HepG2 (cell line): ENCODE results near the gene TMEM39A.

Source experiments
- POLR2A ChIP-seq, 2 experiments: IDR thresholded peaks; 2 replicates each; pipeline ENCODE4 v1.6.1; 2011; ENCODE audit warnings: low read depth in 2 of 2, low read length in 2 of 2, mild to moderate bottlenecking in 1 of 2, moderate library complexity in 1 of 2; ENCODE audit not compliant: insufficient read depth in 1 of 2
- SMC3 ChIP-seq: IDR thresholded peaks from 2 replicates; pipeline ENCODE4 v1.6.1; 2011; ENCODE audit warnings: low read length, improper control_type of control experiment
- SP140L ChIP-seq: sonication (generic); formaldehyde crosslinking; IDR thresholded peaks from 2 replicates; pipeline ENCODE4 v1.4.0; 2020; ENCODE audit warnings: missing genetic modification reagents, borderline replicate concordance
- STAT5B ChIP-seq: sonication (generic); formaldehyde crosslinking; IDR thresholded peaks from 2 replicates; pipeline ENCODE4 v1.4.0; 2020; ENCODE audit warnings: missing genetic modification reagents
- ZNF224 ChIP-seq: sonication (generic); formaldehyde crosslinking; IDR thresholded peaks from 2 replicates; pipeline ENCODE4 v1.5.0; 2020; ENCODE audit warnings: mild to moderate bottlenecking, missing genetic modification reagents
- ZNF563 ChIP-seq: sonication (generic); formaldehyde crosslinking; IDR thresholded peaks from 2 replicates; pipeline ENCODE4 v1.8.0; 2022; ENCODE audit warnings: mild to moderate bottlenecking, moderate library complexity, missing genetic modification reagents
- TF ChIP-seq, protein P1 (sequence below): IDR thresholded peaks from 2 replicates; pipeline ENCODE4 v1.6.1; 2018; ENCODE audit warnings: missing genetic modification reagents, mild to moderate bottlenecking, missing compliant biosample characterization
- TF ChIP-seq, protein P2 (sequence below): sonication (generic); formaldehyde crosslinking; IDR thresholded peaks from 2 replicates; pipeline ENCODE4 v1.4.0; 2020; ENCODE audit warnings: mild to moderate bottlenecking, missing genetic modification reagents

DNA sequence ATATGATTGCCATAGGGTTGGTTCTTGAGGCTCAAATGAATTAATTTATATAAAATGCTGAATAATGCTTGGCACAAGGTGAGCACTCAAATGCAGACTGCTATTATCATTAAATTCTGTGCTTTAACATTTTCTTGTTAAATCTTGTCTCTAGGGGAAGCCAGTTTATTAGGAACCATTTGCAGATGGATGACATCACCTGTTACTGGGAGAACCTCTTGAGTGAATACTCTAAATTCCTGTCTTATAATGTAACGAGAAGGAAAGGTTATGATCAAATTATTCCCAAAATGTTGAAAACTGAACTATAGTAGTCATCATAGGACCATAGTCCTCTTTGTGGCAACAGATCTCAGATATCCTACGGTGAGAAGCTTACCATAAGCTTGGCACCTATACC lies 28.7 kb upstream of the TMEM39A start:
- TF ChIP-seq SMC3 (no peak), ZNF224 (CRISPR knock-in tag) (no peak), POLR2A (IDR thresholded peaks at IDR 0.05; ENCODE audit: insufficient read depth in 1 of 2, low read depth in 2 of 2, low read length in 2 of 2) (no peak), STAT5B (no peak), ZNF563 (no peak), SP140L (CRISPR knock-in tag) (no peak)
- TF ChIP-seq, protein P1, sequence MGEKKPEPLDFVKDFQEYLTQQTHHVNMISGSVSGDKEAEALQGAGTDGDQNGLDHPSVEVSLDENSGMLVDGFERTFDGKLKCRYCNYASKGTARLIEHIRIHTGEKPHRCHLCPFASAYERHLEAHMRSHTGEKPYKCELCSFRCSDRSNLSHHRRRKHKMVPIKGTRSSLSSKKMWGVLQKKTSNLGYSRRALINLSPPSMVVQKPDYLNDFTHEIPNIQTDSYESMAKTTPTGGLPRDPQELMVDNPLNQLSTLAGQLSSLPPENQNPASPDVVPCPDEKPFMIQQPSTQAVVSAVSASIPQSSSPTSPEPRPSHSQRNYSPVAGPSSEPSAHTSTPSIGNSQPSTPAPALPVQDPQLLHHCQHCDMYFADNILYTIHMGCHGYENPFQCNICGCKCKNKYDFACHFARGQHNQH: no peak
- TF ChIP-seq, protein P2, sequence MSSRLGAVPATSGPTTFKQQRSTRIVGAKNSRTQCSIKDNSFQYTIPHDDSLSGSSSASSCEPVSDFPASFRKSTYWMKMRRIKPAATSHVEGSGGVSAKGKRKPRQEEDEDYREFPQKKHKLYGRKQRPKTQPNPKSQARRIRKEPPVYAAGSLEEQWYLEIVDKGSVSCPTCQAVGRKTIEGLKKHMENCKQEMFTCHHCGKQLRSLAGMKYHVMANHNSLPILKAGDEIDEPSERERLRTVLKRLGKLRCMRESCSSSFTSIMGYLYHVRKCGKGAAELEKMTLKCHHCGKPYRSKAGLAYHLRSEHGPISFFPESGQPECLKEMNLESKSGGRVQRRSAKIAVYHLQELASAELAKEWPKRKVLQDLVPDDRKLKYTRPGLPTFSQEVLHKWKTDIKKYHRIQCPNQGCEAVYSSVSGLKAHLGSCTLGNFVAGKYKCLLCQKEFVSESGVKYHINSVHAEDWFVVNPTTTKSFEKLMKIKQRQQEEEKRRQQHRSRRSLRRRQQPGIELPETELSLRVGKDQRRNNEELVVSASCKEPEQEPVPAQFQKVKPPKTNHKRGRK (CRISPR knock-in tag): no peak
